ENCODE results near the gene FIBCD1.

FIBCD1 gene

GRCh38 chr9:130870491-130871381 is 68.3 kb downstream of the FIBCD1 start:
- TF ChIP-seq, protein P1, sequence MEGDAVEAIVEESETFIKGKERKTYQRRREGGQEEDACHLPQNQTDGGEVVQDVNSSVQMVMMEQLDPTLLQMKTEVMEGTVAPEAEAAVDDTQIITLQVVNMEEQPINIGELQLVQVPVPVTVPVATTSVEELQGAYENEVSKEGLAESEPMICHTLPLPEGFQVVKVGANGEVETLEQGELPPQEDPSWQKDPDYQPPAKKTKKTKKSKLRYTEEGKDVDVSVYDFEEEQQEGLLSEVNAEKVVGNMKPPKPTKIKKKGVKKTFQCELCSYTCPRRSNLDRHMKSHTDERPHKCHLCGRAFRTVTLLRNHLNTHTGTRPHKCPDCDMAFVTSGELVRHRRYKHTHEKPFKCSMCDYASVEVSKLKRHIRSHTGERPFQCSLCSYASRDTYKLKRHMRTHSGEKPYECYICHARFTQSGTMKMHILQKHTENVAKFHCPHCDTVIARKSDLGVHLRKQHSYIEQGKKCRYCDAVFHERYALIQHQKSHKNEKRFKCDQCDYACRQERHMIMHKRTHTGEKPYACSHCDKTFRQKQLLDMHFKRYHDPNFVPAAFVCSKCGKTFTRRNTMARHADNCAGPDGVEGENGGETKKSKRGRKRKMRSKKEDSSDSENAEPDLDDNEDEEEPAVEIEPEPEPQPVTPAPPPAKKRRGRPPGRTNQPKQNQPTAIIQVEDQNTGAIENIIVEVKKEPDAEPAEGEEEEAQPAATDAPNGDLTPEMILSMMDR (conservative IDR thresholded peaks at IDR 0.05; ENCODE audit: low read depth, low read length), result no peak
- H3K4me3 ChIP-seq (ENCODE audit: low read depth, low read length), result no peak overlapping the region
- DNase-seq (ENCODE audit: low read depth), result no peak

DNA sequence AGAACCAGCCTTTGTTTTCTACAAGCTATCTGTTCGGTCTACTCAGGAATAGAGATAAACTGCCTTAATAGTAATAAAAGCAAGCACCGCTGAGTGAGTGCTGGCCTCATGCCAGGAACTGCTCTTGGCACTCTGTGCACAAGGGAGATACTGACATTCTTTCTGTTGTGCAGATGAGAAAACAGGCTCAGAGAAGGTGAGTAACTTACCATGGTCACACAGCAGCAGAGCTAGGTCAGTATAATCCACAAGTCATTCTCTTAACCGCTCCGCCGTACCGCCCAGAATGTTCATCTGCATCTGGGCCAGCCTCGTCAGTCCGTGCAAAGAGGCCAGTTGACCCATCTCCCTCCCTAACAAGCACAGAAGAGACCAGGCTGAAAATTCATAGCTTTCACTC is 69.8 kb downstream of the FIBCD1 start:
- DNase-seq (ENCODE audit: low read depth), result peak; percentile 84

DNA sequence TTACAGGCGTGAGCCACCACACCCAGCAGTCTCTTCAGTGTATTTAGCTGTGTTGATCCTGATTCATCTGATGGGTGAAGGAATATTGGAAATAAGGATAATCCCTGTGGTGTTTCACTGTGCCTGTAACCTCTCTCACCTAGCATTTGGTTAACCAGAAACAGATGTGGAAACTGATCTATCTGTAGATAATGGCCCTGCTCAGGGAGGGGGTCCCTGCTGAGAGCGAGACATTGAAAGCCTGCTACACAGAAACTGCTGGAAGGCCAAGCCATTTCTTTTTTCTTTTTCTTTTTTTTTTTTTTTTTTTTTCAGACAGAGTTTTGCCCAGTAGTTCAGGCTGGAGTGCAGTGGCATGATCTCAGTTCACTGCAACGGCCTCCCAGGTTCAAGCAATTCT is 70.8 kb downstream of the FIBCD1 start:
- H3K4me3 ChIP-seq (ENCODE audit: low read depth, low read length), result no peak overlapping the region
- TF ChIP-seq, protein P1 (conservative IDR thresholded peaks at IDR 0.05; ENCODE audit: low read depth, low read length), result no peak
- no peak for DNase-seq (ENCODE audit: low read depth)

More for the DNA sequence above, 69.8 kb downstream of the FIBCD1 start:
- TF ChIP-seq, protein P1 (conservative IDR thresholded peaks at IDR 0.05; ENCODE audit: low read depth, low read length), result no peak
- no peak overlapping the region for H3K4me3 ChIP-seq (ENCODE audit: low read depth, low read length)

- no peak overlapping the region for H3K4me3 ChIP-seq (ENCODE audit: low read depth, low read length)
- TF ChIP-seq, protein P1 (conservative IDR thresholded peaks at IDR 0.05; ENCODE audit: low read depth, low read length), result no peak
- no peak for DNase-seq (ENCODE audit: low read depth)
Observed at GRCh38 chr9:130867556-130867955, 71.5 kb downstream of the FIBCD1 start.

GRCh38 chr9:130866474-130866965 is 72.5 kb downstream of the FIBCD1 start:
- peak; percentile 91 for DNase-seq (ENCODE audit: low read depth)
- TF ChIP-seq, protein P1 (conservative IDR thresholded peaks at IDR 0.05; ENCODE audit: low read depth, low read length), result peak; percentile 94
- peak overlapping the region; percentile 44 for H3K4me3 ChIP-seq (ENCODE audit: low read depth, low read length)

DNA sequence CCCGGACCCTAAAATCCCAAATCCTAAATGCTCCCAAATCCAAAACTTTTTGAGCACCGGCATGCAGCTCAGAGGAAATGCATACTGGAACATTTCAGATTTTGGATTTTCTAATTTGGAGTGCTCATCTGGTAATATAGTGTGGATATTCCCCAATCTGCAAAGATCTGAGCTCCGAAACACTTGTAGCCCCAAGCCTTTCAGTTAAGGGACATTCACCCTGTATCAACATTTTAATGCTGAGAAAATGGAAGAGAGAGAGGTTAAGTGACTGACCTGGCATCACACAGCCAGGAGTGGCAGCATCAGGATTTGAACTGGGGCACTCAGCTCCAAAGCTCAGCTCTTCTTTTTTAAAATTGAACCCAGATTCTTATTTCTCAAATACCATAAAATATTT is 73.1 kb downstream of the FIBCD1 start:
- TF ChIP-seq, protein P1 (conservative IDR thresholded peaks at IDR 0.05; ENCODE audit: low read depth, low read length), result no peak
- DNase-seq (ENCODE audit: low read depth), result no peak
- H3K4me3 ChIP-seq (ENCODE audit: low read depth, low read length), result no peak overlapping the region

Measured in choroid plexus epithelial cell (primary cell).